SK-N-MC (cell line): ENCODE data around the gene ACTG1.
A peak's percentile ranks its signal among the peaks of the same experiment; 100 is the strongest.

Experiments used
- DNase-seq: peaks from one replicate; pipeline ENCODE4 v3.0.0-alpha.2; 2011; ENCODE audit warnings: low read depth, low spot score
- H3K27ac ChIP-seq: fragments of 200-600 bp; sonication (generic); 2 replicates; pipeline ENCODE4 v1.5.1; 2016; ENCODE audit warnings: mixed run types
- H3K36me3 ChIP-seq: fragments of 200-600 bp; sonication (generic); 2 replicates; pipeline ENCODE4 v1.6.1; 2017; ENCODE audit warnings: antibody characterized with exemption, low read length, mixed read lengths; ENCODE audit not compliant: insufficient read depth
- H3K4me3 ChIP-seq: fragments of 200-600 bp; sonication (generic); 2 replicates; pipeline ENCODE4 v1.5.1; 2016
- H3K9ac ChIP-seq: fragments of 200-600 bp; sonication (generic); 2 replicates; pipeline ENCODE4 v1.8.0; 2017; ENCODE audit warnings: mixed run types, mixed read lengths; ENCODE audit not compliant: insufficient read length
- H3K9me3 ChIP-seq: fragments of 200-600 bp; sonication (generic); 2 replicates; pipeline ENCODE4 v1.6.1; 2017; ENCODE audit warnings: low read depth, mild to moderate bottlenecking, antibody characterized with exemption, low read length, moderate library complexity, mixed read lengths
- EZH2 ChIP-seq: fragments of 200-600 bp; sonication (generic); IDR thresholded peaks from one replicate; pipeline ENCODE4 v1.6.1; 2017; ENCODE audit warnings: antibody characterized with exemption
- FOXP2 ChIP-seq: optimal IDR thresholded peaks from 2 replicates; pipeline ENCODE3; 2011; ENCODE audit warnings: mild to moderate bottlenecking, moderate library complexity; ENCODE audit not compliant: insufficient read depth; ENCODE audit errors: extremely low read length, control extremely low read depth
- POLR2AphosphoS5 ChIP-seq: IDR thresholded peaks from 2 replicates; pipeline ENCODE4 v1.6.1; 2012; ENCODE audit warnings: mild to moderate bottlenecking, low read depth, low read length, borderline replicate concordance

Gene ACTG1

GRCh38 chr17:81512562-81513371, at the start of gene ACTG1:
TSS of gene ACTG1 (minus strand) at chr17:81512799. CDS start at chr17:81512354, 445 bp downstream.
- TF ChIP-seq FOXP2 (no peak), EZH2 (no peak), POLR2AphosphoS5 (peak; percentile 97)
- Histone ChIP-seq H3K27ac (peak within 1 kb of the TSS; percentile 92), H3K9me3 (no peaks in the 10 kb centered on the region), H3K4me3 (peak within 1 kb of the TSS; percentile 92), H3K9ac (peak within 1 kb of the TSS; percentile 98), H3K36me3 (peaks cover 37% of the 10 kb centered on the region)
- DNase-seq = no peak

GRCh38 chr17:81561494-81561885, 48.9 kb upstream of the ACTG1 start:
- DNase-seq = no peak
- H3K4me3 ChIP-seq = no peak overlapping the region
- H3K9ac ChIP-seq = no peak overlapping the region
- no peaks in the 10 kb centered on the region for H3K9me3 ChIP-seq
- H3K36me3 ChIP-seq = peaks cover 84% of the 10 kb centered on the region
- TF ChIP-seq FOXP2 (no peak), EZH2 (no peak), POLR2AphosphoS5 (no peak)
- peak overlapping the region; percentile 19; the same call in 1 of the 2 replicates for H3K27ac ChIP-seq

GRCh38 chr17:81558941-81559806, 46.6 kb upstream of the ACTG1 start:
- Histone ChIP-seq H3K27ac (peak overlapping the region; percentile 75), H3K9me3 (no peaks in the 10 kb centered on the region), H3K4me3 (peak overlapping the region; percentile 48), H3K9ac (peak overlapping the region; percentile 15), H3K36me3 (peaks cover 67% of the 10 kb centered on the region)
- DNase-seq = peak; percentile 42
- TF ChIP-seq FOXP2 (no peak), EZH2 (no peak), POLR2AphosphoS5 (no peak)

- H3K9me3 ChIP-seq = no peaks in the 10 kb centered on the region
- no peak overlapping the region for H3K9ac ChIP-seq
- DNase-seq = no peak
- peaks cover 57% of the 10 kb centered on the region for H3K36me3 ChIP-seq
- no peak overlapping the region for H3K4me3 ChIP-seq
- no peak for TF ChIP-seq EZH2
- no peak for TF ChIP-seq FOXP2
- no peak for TF ChIP-seq POLR2AphosphoS5
- peak overlapping the region; percentile 75; the same call in 1 of the 2 replicates for H3K27ac ChIP-seq
These were observed 45.5 kb upstream of the ACTG1 start for GRCh38 chr17:81558115-81558468.

- DNase-seq = no peak
- Histone ChIP-seq H3K9me3 (no peaks in the 10 kb centered on the region), H3K36me3 (peaks cover 51% of the 10 kb centered on the region), H3K4me3 (no peak overlapping the region), H3K9ac (no peak overlapping the region), H3K27ac (no peak overlapping the region)
- TF ChIP-seq EZH2 = no peak
- TF ChIP-seq POLR2AphosphoS5 = no peak
- no peak for TF ChIP-seq FOXP2
These were observed 44.9 kb upstream of the ACTG1 start for GRCh38 chr17:81557276-81558114.

GRCh38 chr17:81556863-81557262, 44.3 kb upstream of the ACTG1 start:
- H3K27ac ChIP-seq = no peak overlapping the region
- DNase-seq = no peak
- H3K36me3 ChIP-seq = peaks cover 45% of the 10 kb centered on the region
- H3K9ac ChIP-seq = no peak overlapping the region
- TF ChIP-seq FOXP2 (no peak), EZH2 (no peak), POLR2AphosphoS5 (no peak)
- H3K4me3 ChIP-seq = no peak overlapping the region
- H3K9me3 ChIP-seq = no peaks in the 10 kb centered on the region

GRCh38 chr17:81556175-81556691, 43.6 kb upstream of the ACTG1 start:
- no peaks in the 10 kb centered on the region for H3K9me3 ChIP-seq
- peaks cover 39% of the 10 kb centered on the region for H3K36me3 ChIP-seq
- DNase-seq = no peak
- H3K9ac ChIP-seq = no peak overlapping the region
- TF ChIP-seq POLR2AphosphoS5 = no peak
- TF ChIP-seq FOXP2 = no peak
- TF ChIP-seq EZH2 = no peak
- H3K4me3 ChIP-seq = no peak overlapping the region
- H3K27ac ChIP-seq = no peak overlapping the region
